ENCODE results near the gene RND2.

RND2 gene

DNA sequence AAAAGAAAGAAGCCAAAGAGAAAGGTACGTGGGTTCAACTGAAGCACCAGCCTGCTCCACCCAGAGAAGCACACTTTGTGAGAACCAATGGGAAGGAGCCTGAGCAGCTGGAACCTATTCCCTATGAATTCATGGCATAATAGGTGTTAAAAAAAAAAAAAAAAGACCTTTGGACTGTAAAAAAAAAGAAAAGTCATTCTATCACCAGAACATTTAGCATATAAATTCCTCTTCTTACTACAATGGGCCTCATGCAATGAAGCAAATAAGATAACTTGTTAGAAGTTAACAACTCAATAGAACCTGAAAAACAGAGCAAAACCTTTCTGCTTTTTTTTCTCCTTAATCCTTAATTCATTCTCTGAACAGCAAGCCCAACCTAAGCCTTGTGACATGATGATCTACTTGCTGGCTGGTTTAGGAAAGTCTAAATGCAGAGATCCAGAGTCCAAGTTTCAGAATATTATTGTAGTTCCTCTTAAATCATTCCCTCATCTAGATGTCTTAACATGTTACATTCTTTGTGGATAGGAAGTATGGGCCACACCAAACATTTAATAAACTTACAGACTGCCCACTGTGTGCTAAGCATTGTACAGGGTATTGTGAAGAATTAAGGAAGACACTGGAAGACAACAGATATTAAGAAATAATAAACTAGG, 54.7 kb downstream of the RND2 start:
- no peak for ATAC-seq
